HG02981 (cell line): Measurements from ENCODE around the gene MON2.

Source experiments
- ATAC-seq: cut with Tn5 transposase; IDR thresholded peaks from one replicate; pipeline ENCODE4 v1.9.1; 2021; ENCODE audit warnings: mild to moderate bottlenecking, moderate library complexity; ENCODE audit not compliant: unreplicated experiment

The MON2 gene

DNA sequence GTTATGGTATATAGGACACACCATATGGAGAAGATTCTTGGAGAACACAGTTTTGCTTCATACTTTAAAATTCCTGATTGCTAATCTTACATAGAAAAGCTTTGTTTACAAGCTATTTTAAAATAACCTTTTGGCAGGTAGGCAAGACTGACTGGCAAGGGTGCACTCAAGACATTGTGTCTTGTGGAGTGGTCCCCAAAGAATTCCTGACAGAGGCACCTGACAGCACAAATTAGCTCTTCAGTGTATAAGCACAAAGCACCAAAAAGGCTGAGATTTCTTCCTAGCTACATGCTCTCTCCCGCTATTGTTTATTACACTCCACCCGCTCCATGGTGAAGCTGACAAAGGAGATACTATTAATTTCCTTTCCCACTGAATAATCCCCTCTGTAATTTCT, 139.4 kb downstream of the MON2 start:
- ATAC-seq = no peak

DNA sequence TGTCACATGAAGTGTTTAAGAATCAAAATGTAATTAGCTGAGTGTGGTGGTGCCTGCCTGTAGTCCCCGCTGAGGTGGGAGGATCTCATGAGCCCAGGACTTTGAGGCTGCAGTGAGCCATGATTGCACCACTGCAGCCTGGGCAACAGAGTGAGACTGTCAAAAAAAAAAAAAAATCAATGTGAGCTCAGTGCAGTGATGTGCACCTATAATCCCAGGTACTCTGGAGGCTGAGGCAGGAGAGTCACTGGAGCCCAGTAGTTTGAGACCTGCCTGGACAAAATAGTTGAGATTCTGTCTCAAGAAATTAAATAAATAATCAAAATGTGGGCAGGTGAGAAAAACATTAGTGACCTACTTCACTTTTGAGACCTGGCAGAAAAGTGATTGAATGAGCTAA, 140.0 kb downstream of the MON2 start:
- ATAC-seq = no peak

DNA sequence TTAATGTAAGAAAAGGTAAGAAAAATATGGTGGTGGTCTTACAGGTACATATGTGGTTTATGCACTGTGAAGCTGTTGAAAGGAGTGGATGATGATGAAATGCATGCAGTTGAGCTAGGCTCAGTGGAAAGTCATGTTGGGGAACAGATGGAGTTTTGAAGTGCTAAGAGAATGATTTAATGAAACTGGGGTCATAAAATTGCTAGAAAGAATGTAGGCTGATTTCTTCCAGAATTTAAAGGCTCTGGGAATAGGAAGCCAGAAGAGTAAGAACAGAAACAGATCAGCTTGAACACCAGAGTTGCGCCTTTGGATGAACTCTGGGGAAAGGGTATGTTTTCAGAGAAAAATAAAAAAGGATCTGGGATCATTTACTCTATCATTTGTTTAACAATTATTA, 146.5 kb downstream of the MON2 start:
- no peak for ATAC-seq

DNA sequence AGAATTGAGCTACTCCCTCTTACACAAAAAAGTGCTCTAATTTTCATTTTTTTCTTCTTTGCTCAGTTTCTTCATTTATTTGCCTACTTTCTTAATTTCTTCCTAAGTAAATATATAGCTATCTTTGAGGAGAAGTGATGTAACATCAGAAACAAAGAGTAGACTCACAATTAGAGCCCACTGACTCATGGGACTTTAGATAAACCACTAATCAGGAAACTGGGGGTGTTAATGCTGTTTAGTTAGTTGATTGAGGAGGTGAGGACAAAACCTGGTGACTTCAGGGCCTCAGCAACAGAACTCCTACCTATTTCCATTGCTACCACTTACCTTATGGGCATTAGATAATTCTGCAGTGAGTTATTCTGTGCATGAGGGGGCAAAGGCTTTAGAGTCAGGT, 151.7 kb downstream of the MON2 start:
- no peak for ATAC-seq

DNA sequence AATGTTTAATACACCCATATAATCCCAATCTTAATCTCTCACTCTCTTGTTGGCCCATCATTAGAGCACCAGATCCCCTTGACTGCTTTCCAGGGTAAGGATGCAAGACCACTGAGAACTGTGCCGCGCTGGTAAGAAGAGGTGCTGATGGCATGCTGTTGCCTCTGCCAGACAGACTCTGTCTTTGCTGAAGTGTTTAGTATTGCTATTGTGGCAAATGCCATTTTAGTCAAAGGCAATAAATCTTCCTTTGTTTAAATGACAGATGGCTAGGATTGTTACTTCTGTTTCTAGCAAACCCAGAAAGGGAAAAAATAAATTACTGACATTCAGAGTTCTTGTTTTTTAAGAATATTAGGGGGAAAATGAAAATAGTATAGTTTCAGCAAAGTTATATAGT, 152.3 kb downstream of the MON2 start:
- ATAC-seq = no peak

DNA sequence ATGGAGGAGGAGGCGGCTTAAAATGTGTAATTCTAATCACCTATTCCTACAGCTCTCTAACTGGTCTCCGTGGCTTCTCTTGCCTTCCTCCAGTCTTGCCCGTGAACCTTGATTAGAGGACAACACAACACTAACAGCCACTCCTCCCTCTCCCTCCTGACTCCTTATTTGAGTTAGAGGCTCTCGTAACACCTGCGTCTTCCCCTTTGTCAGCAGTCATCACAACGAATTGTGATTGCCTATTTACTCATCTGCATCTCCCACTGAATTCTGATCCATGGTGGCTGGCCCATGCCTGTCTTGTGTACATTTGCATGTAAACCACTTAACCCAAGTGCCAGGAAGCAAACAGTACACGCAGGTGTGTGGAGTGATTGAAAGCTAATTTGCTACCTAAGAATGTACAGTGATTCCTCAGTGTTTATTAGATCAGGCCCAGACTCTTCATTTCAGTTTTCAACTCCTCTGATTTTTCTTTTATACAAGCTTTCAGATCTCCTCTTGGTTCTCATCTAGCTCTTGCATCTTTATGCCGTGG, 154.5 kb downstream of the MON2 start:
- no peak for ATAC-seq

DNA sequence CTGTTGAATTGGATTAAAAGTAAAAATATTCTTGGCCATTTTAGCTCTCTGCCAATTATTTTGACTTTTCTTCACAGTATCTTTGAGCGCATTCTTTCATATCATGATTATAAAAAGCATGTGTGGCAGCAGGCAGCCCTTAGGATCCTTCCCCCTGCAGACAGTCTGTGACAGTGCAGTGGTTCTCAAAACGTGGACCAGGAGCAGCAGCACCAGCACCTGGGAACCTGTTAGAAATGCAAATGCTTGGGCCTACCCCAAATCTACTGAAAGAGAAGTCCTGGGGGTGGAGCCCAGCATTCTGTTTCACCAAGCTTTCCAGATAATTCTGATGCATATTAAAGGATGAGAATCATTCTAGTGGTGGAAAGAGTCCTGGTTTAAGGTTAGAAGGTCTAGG, 155.6 kb downstream of the MON2 start:
- no peak for ATAC-seq

DNA sequence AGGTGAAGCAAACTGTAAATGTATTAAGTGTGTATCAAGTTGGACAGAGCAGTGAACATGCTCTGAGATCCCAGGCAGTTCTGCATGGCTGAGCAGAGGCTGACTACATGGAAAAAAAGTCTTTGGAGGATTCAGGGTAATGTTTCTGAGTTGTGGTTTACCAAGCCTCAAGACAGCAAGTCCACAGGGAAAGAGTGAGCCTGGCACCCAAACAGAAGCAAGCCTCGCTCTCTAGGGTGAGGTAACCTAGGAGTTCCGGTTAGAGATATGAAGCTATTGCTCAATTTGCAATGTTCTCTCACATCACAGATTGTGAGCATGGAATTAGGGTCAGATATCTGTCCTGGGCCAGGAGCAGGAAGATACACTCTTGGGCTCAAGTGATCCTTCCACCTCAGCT, 158.6 kb downstream of the MON2 start:
- no peak for ATAC-seq

DNA sequence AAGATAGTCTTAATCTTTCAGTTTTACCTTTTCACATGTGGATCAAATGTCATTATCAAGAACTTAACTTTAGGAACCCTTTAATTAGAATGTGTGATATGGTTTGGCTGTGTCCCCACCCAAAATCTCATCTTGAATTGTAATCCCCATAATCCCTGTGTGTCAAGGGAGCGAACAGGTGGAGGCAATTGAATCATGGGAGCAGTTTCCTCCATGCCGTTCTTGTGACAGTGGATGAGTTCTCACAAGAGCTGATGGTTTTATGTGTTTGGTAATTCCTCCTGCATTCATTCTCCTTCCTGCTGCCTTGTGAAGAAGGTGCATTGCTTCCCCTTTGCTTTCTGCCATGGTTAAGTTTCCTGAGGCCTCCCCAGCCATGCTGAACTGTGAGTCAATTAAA, 160.6 kb downstream of the MON2 start:
- no peak for ATAC-seq

DNA sequence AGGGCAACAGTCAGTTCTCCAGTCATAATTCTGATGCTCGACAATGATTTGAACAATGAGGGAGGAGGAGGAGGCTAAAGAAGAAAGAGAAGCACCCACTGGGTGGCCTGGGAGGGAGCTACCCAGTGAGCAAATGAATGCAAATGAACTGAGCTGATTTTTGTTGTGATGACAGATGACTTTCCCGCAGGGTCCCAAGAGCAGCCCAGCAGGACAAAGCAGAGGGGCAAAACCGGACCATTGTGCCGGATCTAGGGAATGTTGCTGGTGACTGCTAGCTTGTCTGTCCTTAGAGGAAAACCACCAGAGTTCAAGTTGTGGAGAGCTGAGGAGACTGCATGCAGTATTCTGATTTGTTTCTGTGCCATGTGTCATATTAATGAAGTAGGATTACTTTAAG, 162.8 kb downstream of the MON2 start:
- ATAC-seq = no peak

DNA sequence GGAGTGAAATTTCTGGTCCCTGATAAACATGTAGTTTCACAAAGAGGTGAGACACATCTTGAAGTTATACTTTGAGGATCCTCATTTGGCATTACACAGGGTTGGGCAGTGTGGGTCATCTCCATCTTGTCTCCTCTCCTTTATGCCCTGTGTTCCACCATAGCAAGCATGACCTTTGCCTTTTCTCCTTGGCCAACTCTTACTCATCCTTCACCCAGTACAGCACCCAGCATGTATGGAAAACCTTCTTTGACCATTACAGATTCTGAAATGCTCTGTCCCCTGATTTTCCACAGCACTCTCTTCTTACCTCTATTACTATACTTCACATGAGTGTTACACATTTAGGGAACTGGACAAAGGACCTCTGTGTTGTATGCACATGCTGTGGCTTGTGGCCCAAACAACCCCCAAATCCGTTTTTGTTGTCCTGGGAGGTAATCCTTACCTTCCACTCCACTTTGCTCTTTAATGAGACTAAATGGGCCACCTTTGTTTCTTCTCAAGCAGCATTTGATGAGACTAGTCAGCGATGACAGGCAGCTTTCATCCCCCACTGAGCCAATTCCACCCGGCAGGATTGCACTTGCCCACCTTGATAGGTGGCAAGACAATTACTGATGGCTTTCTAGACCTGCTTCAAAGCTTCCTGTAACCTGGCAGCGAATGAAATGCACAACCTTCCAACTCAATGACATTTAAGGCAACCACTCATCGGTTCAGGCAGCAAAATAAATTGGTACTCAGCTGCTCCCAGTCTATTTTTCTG, 163.5 kb downstream of the MON2 start:
- no peak for ATAC-seq

DNA sequence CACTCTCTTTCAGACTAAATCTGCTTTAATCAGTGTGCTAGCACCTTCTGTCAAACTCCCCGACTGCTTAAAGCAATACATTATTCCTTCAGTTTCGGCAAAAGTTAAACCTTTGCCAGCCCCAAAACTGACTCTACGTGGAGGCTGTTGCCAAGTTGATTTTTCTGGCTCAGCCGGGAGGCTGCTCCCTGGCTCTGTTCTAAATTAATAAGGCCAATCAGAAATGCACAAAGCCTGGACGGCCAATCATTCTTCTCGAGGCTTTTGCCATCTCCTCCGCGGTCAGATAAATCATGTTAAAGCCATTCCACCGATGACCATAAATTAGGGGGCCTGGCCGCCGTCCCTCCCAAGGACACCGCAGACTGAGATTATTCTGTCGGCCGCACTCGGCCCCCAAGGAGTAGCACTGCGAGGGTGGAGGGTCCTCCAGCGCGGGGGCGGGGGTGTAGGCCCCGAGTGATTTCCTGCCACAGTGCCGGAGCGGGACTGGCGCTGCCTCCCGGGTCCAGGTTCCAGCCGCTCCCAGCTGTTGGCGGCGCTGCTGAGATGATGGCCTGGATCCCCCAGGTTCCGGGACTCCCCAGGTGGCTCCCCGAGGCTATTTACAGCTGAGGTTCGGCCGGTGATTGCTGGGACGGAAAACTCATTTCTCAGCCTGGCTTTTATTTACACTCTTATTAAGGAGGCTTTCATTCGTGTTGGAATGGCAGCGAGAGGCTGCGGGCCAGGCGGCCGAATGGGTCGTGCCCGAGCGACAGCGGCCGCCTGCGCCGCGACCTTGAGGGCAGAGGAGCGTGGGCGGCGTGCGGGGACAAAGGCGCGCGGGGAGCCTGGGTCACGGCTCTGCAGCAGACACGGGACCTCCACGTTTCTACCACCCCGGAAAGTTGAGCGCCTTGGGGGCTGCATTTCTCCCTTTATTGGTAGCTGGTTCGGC, 165.1 kb downstream of the MON2 start:
- peak; percentile 49 for ATAC-seq

DNA sequence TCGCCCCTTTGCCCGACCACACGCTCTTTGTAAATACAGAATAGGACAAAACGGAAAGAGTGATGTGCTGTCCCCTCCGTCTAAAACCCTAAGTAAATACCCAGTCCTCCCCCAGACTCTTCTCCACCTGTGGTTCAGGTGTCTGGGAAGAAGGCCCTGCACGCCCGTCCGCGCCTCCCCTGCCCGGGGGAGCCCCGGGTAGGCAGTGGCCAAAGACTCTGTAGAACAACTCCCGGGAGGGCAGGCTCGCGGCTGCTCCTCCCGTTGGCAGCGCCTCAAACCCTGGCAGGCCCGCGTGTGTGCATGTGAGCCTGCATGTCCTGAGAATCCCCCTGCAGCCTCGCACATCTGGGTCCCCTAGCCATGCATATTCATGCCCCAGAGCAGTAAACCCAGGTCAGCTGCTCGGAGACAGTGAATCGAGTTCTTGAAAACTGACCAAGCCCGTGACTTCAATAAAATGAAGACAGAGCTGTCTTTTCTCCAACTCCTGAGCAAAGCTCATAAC, 165.8 kb downstream of the MON2 start:
- peak; percentile 20 for ATAC-seq

DNA sequence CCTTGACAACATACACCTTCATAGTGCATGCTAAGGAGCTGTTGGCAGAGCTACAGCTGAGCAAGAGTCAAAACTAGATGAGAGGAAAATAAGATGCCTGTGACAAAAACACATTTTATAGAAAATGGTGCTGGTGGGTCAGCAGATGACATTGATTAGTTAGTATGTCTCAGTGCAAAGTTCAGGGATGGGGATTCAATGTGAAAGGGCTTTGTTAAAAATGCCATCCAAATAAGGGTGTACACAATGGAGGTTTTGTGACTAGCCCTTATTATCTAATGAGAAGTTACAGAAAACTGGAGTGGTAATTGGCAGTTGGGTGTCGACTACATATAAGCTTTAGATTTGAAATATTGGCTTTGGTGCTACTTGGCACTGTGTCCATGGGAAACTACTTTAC, 169.0 kb downstream of the MON2 start:
- ATAC-seq = no peak

DNA sequence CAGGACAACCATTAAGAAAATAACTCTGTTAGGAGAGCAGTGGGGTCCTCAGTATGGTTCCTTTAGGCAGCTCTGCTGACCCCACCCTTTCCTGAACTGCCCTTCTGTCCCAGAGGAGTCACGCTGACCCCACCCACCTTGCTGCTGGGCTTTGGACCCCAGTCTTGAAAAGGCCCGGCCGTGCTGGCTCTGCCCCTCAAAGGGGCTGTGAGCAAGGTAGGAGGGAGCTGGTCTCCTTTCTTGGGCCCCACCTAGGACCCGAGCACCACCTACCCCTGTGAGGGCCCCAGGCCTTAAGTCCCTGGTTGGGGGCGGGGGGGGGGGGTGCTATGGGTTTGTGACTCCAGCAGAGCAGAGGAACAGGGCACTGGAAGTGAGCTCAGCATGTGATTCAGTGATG, 171.1 kb downstream of the MON2 start:
- ATAC-seq = no peak

DNA sequence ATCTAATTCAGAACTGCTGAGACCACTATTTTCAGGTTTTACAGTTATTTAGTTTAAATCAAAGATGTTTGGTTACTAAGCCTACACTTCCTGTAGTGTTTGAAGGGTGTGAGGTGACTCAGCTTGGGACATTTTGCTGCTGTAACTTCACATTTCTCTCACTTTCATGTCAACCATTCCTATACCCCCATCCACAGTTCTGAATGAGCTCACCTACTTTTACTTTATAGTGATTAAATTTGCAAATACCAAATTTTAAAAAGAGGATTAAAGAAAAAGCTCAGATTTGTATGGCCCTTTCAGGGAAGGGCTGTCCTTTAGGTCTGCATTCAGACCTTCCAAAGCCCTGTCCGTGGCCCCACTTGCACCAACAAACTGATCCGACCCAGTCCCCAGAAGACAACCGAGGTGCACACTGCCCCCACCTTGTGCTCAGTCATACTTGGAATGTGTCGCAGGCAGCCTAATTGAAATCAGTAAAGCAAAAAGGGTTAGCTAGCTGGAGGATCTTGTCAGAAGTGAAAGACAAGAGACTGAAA, 174.4 kb downstream of the MON2 start:
- ATAC-seq = peak; percentile 90

DNA sequence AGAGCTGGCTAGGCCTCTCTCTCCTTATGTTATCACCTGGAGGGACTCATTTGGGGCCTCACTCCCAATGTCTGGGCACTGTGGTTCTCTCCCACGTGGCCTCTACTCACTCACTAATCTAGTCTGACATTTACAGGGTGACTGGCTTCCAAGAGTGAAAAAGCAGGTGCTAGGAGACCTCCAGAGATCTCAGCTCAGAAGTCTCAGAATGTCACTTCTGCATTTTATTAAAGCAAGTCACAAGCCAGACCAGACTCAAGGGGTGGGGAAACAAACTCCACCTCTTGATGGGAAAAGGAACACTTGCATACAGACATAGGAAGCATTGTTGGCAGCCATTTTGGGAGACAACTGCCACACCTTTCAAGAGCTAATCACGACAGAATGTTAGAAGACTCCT, 175.9 kb downstream of the MON2 start:
- no peak for ATAC-seq

DNA sequence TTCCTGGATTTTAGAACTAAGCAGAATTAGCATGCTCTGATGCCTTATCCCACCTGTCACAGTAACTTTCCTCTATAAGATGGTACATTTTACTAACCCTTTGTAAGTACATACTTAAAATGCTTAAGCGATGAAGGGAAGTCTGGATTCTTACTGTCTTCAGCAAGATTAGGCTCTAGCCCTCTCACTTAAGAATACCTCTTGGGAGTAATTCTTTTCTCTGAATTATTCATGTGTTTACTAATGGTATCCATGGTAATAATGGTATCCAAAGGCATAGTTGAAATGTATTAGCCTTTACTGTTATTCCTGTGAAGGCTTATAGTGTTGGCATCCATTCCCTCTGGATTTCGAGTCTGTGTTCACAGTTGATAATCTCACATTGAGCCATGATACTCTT, 176.9 kb downstream of the MON2 start:
- no peak for ATAC-seq

DNA sequence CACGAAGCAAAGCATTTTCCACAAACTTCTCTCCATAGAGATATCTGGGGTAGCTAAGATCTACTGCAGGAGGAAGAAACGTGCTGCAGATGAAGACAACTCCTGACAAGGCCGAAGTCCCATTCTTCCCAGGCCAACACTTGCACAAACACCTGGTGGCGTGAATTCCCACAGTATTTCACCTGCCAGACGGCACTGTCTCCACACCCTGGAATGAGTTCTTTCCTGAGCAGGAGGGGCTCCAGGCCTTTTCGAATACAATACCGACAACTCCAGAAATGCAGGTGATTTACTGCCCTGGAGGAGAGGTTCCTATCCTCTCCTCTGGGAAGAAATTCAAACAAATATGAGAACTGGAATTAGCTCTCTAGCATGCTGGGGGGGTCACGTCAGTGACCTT, 179.9 kb downstream of the MON2 start:
- ATAC-seq = no peak

DNA sequence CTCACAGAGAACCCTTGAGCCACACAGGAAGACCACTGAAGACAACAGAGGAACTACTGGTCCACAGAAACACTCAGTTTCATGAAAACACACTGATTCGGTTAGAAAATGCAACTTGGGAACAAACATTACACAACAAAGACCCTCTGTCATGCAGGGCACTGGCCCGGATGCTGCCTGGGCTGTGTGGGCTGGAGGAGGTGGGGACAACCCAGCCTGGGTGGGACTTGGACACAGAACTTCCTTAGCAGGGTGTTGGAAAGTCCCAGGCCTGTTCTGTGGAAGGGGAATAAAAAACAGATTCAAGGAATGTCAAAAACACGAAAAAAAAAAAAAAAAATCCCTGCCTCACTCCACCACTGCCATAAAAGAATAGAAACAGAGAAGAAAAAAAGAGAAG, 181.0 kb downstream of the MON2 start:
- no peak for ATAC-seq

DNA sequence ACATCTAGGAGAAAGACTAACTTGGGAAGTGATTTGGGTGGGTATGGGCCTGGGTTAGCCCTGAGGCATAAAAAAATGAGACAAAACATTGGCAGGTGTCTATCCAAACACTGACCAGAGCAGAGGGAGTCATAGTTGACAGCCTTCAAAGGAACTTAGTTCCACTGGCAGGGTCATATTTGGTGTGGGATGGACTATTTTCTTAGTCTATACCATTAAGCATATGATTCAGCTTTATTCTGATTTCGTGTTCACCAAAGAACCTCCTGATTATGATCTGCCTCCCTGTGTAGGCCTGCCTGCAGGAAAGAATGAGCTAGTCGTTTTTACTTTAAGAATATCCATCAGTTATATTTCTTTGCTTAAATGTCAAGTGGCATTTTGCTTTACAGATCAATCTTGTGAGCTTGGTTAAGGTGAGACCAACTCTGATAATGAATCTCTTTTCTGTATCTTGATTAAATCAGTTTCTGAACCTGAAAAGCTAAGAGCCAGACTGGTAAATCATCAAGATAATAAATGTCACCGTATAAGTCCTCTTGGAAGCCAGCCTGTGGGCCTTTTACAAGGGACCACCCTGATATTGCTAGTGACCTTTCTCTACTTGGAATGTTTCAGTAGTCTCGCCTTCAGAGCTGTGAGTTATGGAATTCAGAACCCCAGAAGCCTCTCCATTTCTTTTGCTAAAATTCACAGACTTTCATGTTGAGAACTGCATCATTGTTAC, 182.9 kb downstream of the MON2 start:
- no peak for ATAC-seq
